HepG2 (cell line): ENCODE measurements around the gene DLG2. TPM values are rescaled to one million over a fixed set of nuclear protein-coding genes. Genes with fewer than 3 reads are reported as not detected.

Experiments used
- ATAC-seq: fragments of 200-7000 bp; cut with Tn5 transposase; 3 replicates; pipeline ENCODE4 v1.9.1; 2020; ENCODE audit warnings: mild to moderate bottlenecking, moderate library complexity
- BruUV-seq: library from RNA; stranded (reverse); fragments of 400-500 nt; replicated peaks from 2 replicates; lab custom pipeline; 2021; lab: Mats Ljungman, UMichigan
- CTCF ChIA-PET: fragments of 300-600 bp; formaldehyde crosslinking; extraction: SDS; loops from one replicate; lab custom pipeline; 2021; ENCODE audit warnings: low total read pairs, inconsistent platforms, low intra/inter-chr PET ratio; lab: Yijun Ruan, JAX
- POLR2A ChIA-PET: fragments of 350-600 bp; sonication (Branson Sonifier 250); formaldehyde crosslinking; loops from one replicate; lab custom pipeline; 2020; ENCODE audit warnings: antibody characterized with exemption, inconsistent platforms; lab: Yijun Ruan, JAX
- DNase-seq: peaks from one replicate; pipeline ENCODE4 v3.0.0-alpha.2; 2015; ENCODE audit warnings: low spot score
- FAIRE-seq: peaks from 3 replicates; lab custom pipeline; 2011; peaks lifted over from hg19 to GRCh38; lab: Jason Lieb, UNC
- H2AFZ ChIP-seq: one replicate; pipeline ENCODE4 v1.6.1; 2011; ENCODE audit warnings: low read length, inconsistent platforms
- H3K27ac ChIP-seq: fragments of 300-600 bp; 3 replicates; pipeline ENCODE4 v1.8.0; 2011; ENCODE audit warnings: mixed run types, mild to moderate bottlenecking, mixed read lengths, low read length, inconsistent platforms; ENCODE audit not compliant: insufficient read depth; ENCODE audit errors: extremely low read length
- H3K27me3 ChIP-seq, 2 experiments: fragments of 200-600 bp in 1 of 2; 2 replicates in 1 of 2; 3 replicates in 1 of 2; pipeline versions ENCODE4 v1.6.0 to v1.8.0; 2011; ENCODE audit warnings: low read length in 2 of 2, mild to moderate bottlenecking in 2 of 2, moderate library complexity in 2 of 2, inconsistent platforms in 1 of 2; ENCODE audit not compliant: insufficient read depth in 2 of 2, control insufficient read depth in 1 of 2
- H3K36me3 ChIP-seq, 2 experiments: fragments of 200-600 bp in 1 of 2; replicated peaks in 1 of 2; 2 replicates in 1 of 2; 3 replicates in 1 of 2; pipeline versions ENCODE4 v1.5.1 to v1.8.0; 2011; ENCODE audit warnings: low read length in 2 of 2, inconsistent platforms in 1 of 2; ENCODE audit not compliant: insufficient read depth in 2 of 2, control insufficient read depth in 1 of 2
- H3K4me1 ChIP-seq: 2 replicates; pipeline ENCODE4 v1.5.1; 2012; ENCODE audit warnings: low read length, inconsistent platforms; ENCODE audit not compliant: insufficient read depth
- H3K4me2 ChIP-seq: 2 replicates; pipeline ENCODE4 v1.6.0; 2011; ENCODE audit warnings: low read depth, low read length, inconsistent platforms
- H3K4me3 ChIP-seq, 3 experiments: fragments of 200-600 bp in 1 of 3; sonication (generic), shearing (Covaris generic) in 1 of 3; replicated peaks in 1 of 3; 2 replicates each; pipeline ENCODE4 v1.5.1; 2011 to 2016; ENCODE audit warnings: low read length in 3 of 3, inconsistent platforms in 2 of 3, low read depth in 2 of 3, mild to moderate bottlenecking in 2 of 3, control low read depth in 1 of 3, mixed read lengths in 1 of 3; ENCODE audit not compliant: insufficient read depth in 1 of 3
- H3K79me2 ChIP-seq: one replicate; pipeline ENCODE4 v1.6.1; 2011; ENCODE audit warnings: low read length, inconsistent platforms; ENCODE audit not compliant: insufficient read depth
- H3K9ac ChIP-seq: 2 replicates; pipeline ENCODE4 v1.6.0; 2011; ENCODE audit warnings: mild to moderate bottlenecking, low read depth, low read length, inconsistent platforms; ENCODE audit not compliant: insufficient read depth
- H3K9me3 ChIP-seq: 2 replicates; pipeline ENCODE4 v1.5.1; 2012; ENCODE audit warnings: mild to moderate bottlenecking, low read length
- H4K20me1 ChIP-seq: 2 replicates; pipeline ENCODE4 v1.6.0; 2011; ENCODE audit warnings: inconsistent platforms, mild to moderate bottlenecking, low read length, moderate library complexity; ENCODE audit not compliant: insufficient read depth
- EP300 ChIP-seq, 3 experiments: sonication (generic) in 1 of 3; formaldehyde crosslinking in 1 of 3; IDR thresholded peaks; 2 replicates each; pipeline versions ENCODE4 v1.5.1 to v1.6.1; 2011 to 2020; ENCODE audit warnings: low read depth in 2 of 3, low read length in 2 of 3, borderline replicate concordance in 1 of 3, improper control_type of control experiment in 1 of 3, mild to moderate bottlenecking in 1 of 3, missing genetic modification reagents in 1 of 3, moderate library complexity in 1 of 3
- JUN ChIP-seq: sonication (generic); formaldehyde crosslinking; IDR thresholded peaks from 2 replicates; pipeline ENCODE4 v1.4.0; 2020; ENCODE audit warnings: mild to moderate bottlenecking, missing genetic modification reagents
- MLLT10 ChIP-seq: sonication (generic); formaldehyde crosslinking; IDR thresholded peaks from 2 replicates; pipeline ENCODE4 v1.4.0; 2020; ENCODE audit warnings: missing genetic modification reagents
- PRPF4 ChIP-seq: fragments of 200-400 bp; formaldehyde crosslinking; IDR thresholded peaks from 2 replicates; pipeline ENCODE4 v1.6.1; 2016; ENCODE audit warnings: low read length, low read depth; ENCODE audit not compliant: poor library complexity, severe bottlenecking
- SMAD3 ChIP-seq: sonication (generic); formaldehyde crosslinking; IDR thresholded peaks from 2 replicates; pipeline ENCODE4 v1.4.0; 2020; ENCODE audit warnings: missing genetic modification reagents
- ZNF124 ChIP-seq: sonication (generic); formaldehyde crosslinking; IDR thresholded peaks from 2 replicates; pipeline ENCODE4 v1.4.0; 2020; ENCODE audit warnings: missing genetic modification reagents
- ZNF3 ChIP-seq: IDR thresholded peaks from 2 replicates; pipeline ENCODE4 v1.7.0; 2017; ENCODE audit warnings: inconsistent platforms
- ZNF646 ChIP-seq: sonication (generic); formaldehyde crosslinking; IDR thresholded peaks from 2 replicates; pipeline ENCODE4 v1.9.0; 2021; ENCODE audit warnings: mild to moderate bottlenecking, missing genetic modification reagents
- ZNF724P ChIP-seq: sonication (generic); formaldehyde crosslinking; IDR thresholded peaks from 2 replicates; pipeline ENCODE4 v1.8.0; 2022; ENCODE audit warnings: missing genetic modification reagents, borderline replicate concordance
- ZNF891 ChIP-seq: sonication (generic); formaldehyde crosslinking; IDR thresholded peaks from 2 replicates; pipeline ENCODE4 v1.5.0; 2020; ENCODE audit warnings: mild to moderate bottlenecking, missing genetic modification reagents
- WGBS: methylation state at CpG from one replicate; pipeline ENCODE4 v1.1.6; 2017; ENCODE audit warnings: low lambda C conversion rate; 5-methylcytosine and 5-hydroxymethylcytosine counted together
- in situ Hi-C: cut with HindIII; loops from 2 replicates; pipeline ENCODE4 v1.10.0; 2017; ENCODE audit warnings: low pct_unique_long_range_greater_than_20kb; ENCODE audit not compliant: extremely low pct_ligation_motif_present
- intact Hi-C: fragments of 100-400 bp; cut with micrococcal nuclease; formaldehyde crosslinking; loops from one replicate; pipeline ENCODE4 v1.10.0; 2022; ENCODE audit not compliant: unreplicated experiment
- polyA plus RNA-seq, 8 experiments: library from polyadenylated mRNA; depleted of rRNA in 3 of 8; stranded (reverse) in 7 of 8; unstranded in 1 of 8; fragments of >200 nt; fragmentation: Illumina TruSeq in 4 of 8; extraction: Trizol in 4 of 8; gene quantifications; 2 replicates each; pipeline versions ENCODE4 v1.2.1 to v1.2.3, GENCODE V29; 2011 to 2016; ENCODE audit warnings: low read depth in 4 of 8, missing spikeins in 1 of 8, mixed read lengths in 1 of 8; ENCODE audit not compliant: insufficient read depth in 1 of 8
- total RNA-seq, 5 experiments: library from RNA; depleted of rRNA; stranded (reverse); fragments of >200 nt; fragmentation: Illumina TruSeq; extraction: Trizol; gene quantifications; 2 replicates each; pipeline ENCODE4 v1.2.3, GENCODE V29; 2016; ENCODE audit warnings: low read depth in 1 of 5
- TF ChIP-seq, protein P1 (sequence below): sonication (generic); formaldehyde crosslinking; IDR thresholded peaks from 2 replicates; pipeline ENCODE4 v1.4.0; 2020; ENCODE audit warnings: mild to moderate bottlenecking, missing genetic modification reagents
- TF ChIP-seq, protein P2 (sequence below): IDR thresholded peaks from 2 replicates; pipeline ENCODE4 v1.6.1; 2016; ENCODE audit warnings: low read depth, borderline replicate concordance
- TF ChIP-seq, protein P3 (sequence below): sonication (generic); formaldehyde crosslinking; IDR thresholded peaks from 2 replicates; pipeline ENCODE4 v1.4.0; 2020; ENCODE audit warnings: missing genetic modification reagents

DLG2 gene
- total and polyA plus RNA-seq, 2 of the 13 experiments (the other 11 are each of a cell fraction or from before 2014, with no cell fraction given), result 0.46 to 1.0 TPM

DNA sequence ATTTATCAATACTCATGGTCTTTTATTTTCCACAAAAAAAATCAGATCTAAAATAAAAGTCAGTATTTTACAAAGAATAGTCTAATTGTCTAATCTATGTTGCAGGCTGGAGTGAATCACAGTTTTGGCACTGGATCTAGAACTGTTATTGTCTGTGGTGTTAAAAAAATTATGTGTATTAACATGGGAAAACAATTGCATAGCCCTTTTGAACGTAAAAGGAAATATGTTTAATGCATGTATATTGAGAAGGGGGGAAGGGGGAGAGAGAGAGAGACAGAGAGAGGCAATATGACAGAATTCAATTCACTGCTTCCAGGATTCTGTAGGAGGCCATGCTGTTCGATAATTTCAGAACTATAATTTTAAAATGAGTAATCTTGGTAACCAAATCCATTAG lies 2016.1 kb downstream of the DLG2 start (continued):
- TF ChIP-seq ZNF724P (CRISPR knock-in tag), result no peak
- no peak for TF ChIP-seq SMAD3

DNA sequence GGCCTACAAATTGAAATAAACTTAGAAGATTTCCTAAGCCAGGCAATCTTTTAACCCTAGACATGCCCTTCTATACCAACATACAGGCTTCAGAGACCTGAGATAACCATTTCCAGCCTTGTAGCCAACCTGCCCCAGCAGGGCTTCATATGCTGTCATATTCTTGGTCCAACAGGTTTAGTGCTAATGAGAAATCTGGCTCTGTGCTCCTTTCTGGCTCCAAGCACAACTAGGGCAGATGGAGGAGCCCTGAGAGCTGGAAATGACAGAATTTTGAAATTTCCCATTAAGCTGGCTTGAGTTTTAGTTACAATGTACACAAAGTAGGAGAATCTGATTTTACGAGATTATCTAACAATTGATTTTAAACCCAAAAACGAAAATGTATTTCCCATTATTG lies 2018.0 kb downstream of the DLG2 start:
- BruUV-seq, result no TSS peak
- DNase-seq (no peak), FAIRE-seq (no peak), ATAC-seq (no peak)
- Histone ChIP-seq H3K9ac (no peak overlapping the region), H3K36me3 (no peaks in the 10 kb centered on the region), H3K4me2 (no peak overlapping the region), H3K4me3 (no peak overlapping the region), H3K27ac (no peak overlapping the region), H3K27me3 (no peaks in the 10 kb centered on the region), H4K20me1 (no peaks in the 10 kb centered on the region), H3K79me2 (no peaks in the 10 kb centered on the region), H2AFZ (no peak overlapping the region), H3K9me3 (no peaks in the 10 kb centered on the region), H3K4me1 (no peaks in the 10 kb centered on the region)
- CTCF ChIA-PET, result no interaction called here
- WGBS, result 3% methylated on average over 2 of the region's 2 CpGs
- intact Hi-C loops (no loop called here), in situ Hi-C loops (no loop called here)
- POLR2A ChIA-PET, result no interaction called here
- TF ChIP-seq MLLT10 (CRISPR knock-in tag) (no peak), ZNF124 (CRISPR knock-in tag) (no peak), ZNF891 (no peak), ZNF3 (no peak), ZNF646 (CRISPR knock-in tag) (no peak), JUN (no peak), PRPF4 (no peak), EP300 (IDR thresholded peaks at IDR 0.05; ENCODE audit: low read depth in 2 of 2, low read length in 2 of 2) (no peak), EP300 (CRISPR knock-in tag; IDR thresholded peaks at IDR 0.05; ENCODE audit: borderline replicate concordance) (no peak)
- TF ChIP-seq, protein P1, sequence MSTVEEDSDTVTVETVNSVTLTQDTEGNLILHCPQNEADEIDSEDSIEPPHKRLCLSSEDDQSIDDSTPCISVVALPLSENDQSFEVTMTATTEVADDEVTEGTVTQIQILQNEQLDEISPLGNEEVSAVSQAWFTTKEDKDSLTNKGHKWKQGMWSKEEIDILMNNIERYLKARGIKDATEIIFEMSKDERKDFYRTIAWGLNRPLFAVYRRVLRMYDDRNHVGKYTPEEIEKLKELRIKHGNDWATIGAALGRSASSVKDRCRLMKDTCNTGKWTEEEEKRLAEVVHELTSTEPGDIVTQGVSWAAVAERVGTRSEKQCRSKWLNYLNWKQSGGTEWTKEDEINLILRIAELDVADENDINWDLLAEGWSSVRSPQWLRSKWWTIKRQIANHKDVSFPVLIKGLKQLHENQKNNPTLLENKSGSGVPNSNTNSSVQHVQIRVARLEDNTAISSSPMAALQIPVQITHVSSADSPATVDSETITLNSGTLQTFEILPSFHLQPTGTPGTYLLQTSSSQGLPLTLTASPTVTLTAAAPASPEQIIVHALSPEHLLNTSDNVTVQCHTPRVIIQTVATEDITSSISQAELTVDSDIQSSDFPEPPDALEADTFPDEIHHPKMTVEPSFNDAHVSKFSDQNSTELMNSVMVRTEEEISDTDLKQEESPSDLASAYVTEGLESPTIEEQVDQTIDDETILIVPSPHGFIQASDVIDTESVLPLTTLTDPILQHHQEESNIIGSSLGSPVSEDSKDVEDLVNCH (CRISPR knock-in tag), result no peak
- TF ChIP-seq, protein P2, sequence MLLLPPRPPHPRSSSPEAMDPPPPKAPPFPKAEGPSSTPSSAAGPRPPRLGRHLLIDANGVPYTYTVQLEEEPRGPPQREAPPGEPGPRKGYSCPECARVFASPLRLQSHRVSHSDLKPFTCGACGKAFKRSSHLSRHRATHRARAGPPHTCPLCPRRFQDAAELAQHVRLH (CRISPR knock-in tag), result no peak
- TF ChIP-seq, protein P3, sequence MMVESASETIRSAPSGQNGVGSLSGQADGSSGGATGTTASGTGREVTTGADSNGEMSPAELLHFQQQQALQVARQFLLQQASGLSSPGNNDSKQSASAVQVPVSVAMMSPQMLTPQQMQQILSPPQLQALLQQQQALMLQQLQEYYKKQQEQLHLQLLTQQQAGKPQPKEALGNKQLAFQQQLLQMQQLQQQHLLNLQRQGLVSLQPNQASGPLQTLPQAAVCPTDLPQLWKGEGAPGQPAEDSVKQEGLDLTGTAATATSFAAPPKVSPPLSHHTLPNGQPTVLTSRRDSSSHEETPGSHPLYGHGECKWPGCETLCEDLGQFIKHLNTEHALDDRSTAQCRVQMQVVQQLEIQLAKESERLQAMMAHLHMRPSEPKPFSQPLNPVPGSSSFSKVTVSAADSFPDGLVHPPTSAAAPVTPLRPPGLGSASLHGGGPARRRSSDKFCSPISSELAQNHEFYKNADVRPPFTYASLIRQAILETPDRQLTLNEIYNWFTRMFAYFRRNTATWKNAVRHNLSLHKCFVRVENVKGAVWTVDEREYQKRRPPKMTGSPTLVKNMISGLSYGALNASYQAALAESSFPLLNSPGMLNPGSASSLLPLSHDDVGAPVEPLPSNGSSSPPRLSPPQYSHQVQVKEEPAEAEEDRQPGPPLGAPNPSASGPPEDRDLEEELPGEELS (CRISPR knock-in tag), result no peak
